Stimulated activated naive CD4-positive, alpha-beta T cell treated with Interleukin-2 at 50 U/mL for 16 hours (primary cell): ENCODE measurements around the gene MBD4.
"Not testable (repeated sequence)": the region's sequence is repeated elsewhere in the genome, so short reads cannot be mapped to it uniquely, and the experiment has no call there.

ENCODE experiments used
- DNase-seq: peaks from one replicate; lab custom pipeline; 2025; lab: John Stamatoyannopoulos, UW

Gene MBD4

DNA sequence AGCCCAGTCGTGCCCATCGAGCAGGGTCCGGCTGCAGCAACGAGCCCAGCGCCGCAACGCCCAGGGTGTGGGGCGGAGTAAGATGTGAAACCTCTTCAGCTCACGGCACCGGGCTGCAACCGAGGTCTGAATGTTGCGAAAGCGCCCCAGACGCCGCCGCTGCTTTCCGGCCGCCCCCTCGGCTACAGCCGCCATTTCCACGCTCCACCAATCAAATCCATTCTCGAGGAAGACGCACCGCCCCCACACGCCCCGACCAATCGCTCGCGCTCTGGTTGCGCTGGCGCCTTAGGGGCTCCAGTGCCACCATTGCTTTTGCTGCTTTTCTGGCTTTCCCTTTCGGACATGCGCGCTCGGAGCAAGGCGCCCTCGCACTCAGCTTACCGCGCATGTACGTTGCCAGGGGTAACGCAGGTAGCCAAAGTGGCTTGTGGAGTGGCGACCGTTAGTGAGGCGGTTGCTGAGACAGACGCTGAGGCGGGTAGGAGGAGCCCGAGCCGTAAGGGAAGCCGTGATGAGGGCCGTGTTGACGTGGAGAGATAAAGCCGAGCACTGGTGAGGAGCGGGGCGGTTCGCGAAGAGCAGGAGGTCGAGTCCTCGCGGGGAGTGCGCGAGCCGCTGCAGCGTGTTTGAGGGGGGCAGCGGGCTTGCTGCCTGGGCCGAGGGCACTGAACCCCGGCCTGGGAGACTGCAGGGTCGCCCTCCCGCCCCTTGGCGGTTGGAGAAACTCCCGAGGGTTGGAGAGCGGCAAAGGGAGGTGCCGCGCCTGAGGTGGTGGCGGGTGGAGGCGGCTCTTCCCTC lies at the start of gene MBD4, which contains the start of gene IFT122:
Gene MBD4, minus strand, starts transcription at position 132 of the 801 bp plus-strand sequence. Its CDS starts 115 bp downstream, at position 17.
Gene IFT122, plus strand, starts transcription at position 408 of the 801 bp plus-strand sequence. Its CDS starts 107 bp downstream, at position 515.
- peak; percentile 99 for DNase-seq

DNA sequence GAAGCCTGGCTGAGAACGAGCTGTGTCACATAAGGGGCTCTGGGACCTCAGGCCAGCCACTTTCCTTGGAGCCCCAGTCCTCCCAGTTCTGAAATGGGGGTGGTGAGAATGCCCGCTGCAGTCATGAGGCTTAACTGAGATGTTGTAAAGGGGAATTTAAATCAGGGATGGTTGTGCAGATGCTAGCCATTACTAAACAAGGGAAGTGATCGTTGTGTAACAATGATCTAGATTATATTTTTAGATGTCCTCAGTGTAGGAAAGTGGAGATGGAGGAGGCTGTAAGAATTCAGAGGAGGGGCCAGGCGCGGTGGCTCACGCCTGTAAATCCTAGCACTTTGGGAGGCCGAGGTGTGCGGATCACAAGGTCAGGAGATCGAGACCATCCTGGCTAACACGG lies 49.5 kb upstream of the MBD4 start:
- DNase-seq: not testable (repeated sequence)

DNA sequence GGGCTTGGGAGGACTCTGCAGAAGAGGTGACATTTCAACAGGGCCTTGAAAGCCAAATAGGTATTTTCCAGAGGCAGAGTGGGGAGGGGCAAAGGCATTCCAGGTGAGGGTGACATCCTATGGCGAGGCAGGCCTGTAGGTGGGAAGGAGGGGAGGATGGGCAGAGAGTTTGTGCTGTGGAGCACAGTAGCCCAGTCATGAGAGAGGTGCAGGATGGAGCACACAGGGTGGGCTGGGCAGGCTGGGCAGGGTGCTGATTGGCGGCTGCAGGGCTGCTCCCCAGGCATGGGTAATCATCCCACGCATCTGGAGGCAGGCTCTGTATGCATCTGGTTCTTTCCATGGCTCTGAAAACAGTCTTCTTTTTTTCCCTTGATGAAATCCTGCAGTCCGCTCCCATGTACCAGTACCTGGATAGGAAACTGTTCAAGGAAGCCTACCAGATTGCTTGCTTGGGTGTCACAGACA lies 48.2 kb upstream of the MBD4 start:
- not testable (repeated sequence) for DNase-seq

DNA sequence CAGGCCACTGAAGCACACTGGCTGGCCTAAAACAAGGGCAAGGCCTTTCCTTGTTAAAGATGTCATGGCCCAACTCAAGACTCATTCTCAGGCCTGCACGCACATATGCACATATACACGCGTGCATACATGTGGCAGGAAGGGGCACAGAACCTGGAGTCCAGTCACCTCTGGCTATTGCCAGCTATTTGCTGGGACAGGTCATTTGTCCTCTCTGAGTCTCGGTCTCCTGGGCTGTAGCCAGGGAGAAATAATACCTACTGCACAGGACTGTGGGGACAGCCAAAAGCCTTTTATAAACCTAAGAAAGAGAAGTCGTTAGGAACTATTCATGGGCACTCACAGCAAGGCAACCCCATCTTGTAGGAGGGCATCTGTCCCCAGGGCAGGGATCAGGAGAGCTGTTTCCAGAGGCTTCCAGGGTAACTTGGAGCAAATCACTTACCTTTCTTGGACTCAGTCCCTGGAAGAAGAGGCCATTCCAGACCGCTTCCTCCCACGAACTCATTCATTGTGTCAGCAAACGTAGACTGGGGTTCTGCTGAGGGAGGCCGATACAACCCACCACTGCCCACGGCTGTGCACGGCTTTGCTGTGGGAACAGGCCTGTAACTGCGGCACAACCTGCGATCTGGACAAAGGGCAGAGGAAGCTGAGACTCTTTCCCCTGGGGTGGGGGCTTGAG lies 47.6 kb upstream of the MBD4 start:
- no peak for DNase-seq

DNA sequence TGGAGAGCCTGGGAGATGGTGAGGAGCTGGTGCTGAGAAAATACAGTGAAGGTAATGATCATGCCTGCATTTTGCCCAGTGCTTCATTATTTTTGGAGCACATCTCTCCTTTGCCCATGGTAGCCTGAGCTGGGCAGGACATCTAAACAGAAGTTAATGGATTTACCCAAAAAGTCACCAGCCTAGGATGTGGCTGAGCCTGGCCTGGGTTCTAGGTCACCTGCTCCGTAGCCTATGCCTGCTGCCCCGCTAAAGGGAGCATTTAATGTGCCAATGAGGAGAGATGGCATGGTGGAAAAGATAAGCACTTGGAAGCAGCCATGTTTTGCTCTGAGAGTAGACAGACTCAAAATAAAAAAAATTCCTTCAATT lies 46.9 kb upstream of the MBD4 start:
- DNase-seq: no peak

DNA sequence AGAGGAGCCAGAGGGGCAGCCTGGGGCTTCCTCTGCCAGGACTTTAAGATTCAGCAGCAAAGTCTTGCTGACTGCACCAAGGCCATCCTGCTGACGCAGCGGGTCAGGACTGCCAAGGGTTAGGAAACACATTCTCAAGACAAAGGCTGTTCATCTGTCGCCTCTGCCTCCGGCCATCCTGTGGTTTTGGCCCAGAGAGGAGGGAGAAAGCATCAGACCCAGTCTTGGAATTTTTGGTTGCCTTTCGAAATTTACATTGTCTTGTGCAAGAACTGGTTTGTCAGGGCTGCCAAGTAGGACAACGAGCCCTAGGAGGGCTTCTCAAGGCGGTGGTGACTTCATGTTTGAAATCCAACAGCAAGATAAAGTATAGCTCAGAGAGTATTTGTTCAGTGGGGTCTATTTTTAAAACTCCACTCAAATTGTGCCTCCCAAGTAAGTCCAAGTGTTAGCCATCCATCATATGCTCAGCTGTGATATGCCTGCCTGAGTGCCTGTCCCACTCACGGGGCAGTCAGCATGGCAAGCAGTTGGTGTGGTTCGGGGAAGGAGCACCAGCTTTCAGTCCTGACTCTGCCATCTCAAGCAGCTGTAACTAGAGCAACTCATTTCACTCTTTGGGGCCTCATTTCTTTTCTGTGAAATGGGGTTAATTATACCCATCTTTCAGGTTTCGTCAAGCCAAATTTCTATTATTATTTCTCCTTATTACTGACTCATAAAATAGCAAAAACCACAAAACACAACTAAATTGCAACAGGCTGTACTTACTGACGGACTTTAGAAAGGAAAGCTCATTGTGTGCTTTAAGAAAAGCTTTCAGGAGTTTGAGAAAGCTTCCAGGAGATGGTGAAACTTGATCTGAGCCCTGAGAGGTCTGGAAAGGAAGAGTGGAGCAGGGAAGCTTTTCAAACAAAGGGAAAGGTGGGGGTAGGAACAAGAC lies 46.2 kb upstream of the MBD4 start:
- DNase-seq: no peak

DNA sequence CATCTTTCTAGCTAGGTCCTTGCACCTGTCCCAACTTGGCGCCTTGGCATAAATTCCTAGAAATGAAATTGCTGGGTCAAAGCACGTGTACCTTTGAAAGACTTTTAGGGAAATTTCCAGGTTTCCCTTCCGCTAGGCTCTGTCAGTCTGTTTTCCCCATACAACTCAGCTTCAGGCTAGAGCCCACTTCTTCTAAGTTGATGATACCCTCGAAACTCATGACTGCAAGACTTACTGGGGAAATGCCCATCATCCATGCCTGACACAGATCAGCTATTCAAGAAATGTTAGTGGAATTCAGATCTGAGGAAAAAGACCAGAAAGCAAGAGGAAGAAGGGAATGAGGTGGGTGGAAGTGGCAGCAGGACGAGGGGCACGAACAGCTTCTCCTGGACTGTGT lies 45.4 kb upstream of the MBD4 start:
- not testable (repeated sequence) for DNase-seq

DNA sequence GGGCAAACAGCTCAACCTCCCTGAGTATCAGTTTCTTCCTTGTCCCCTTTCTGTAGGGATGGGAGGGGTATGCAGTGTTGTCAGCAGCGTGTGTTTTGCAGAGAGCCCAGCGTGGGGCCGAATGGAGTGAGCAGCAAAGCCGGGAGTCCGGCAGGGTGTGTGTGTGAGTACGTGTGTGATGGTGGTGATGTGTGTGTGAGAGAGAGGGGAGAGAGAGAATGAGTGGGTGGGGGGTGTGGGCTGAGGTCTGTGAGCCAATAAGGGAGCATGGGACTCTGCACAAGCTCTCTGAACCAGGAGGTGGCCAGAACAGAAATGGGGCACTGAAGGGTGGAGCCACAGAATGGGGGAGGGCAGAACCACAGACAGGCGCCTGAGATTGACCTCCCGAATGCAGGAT lies 44.1 kb upstream of the MBD4 start:
- no peak for DNase-seq

DNA sequence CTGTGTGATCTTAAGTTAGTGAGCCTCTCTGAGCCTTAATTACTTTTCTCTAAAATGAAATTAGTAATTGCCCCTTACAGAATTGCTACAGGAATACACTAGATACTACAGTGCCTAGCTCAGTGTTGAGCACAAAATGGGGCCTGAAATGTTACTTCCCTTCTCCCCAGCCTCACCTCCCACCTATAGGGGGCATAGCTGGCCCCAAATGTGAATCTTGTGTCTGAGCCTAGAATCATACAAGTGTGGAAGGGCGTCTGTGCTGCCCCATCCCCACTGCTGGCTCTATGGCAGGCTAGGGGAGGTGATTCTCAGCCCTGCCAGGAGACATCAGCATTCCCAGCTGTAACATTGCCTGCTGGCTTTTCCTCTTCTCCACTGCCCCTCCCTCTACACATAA lies 43.0 kb upstream of the MBD4 start:
- no peak for DNase-seq

DNA sequence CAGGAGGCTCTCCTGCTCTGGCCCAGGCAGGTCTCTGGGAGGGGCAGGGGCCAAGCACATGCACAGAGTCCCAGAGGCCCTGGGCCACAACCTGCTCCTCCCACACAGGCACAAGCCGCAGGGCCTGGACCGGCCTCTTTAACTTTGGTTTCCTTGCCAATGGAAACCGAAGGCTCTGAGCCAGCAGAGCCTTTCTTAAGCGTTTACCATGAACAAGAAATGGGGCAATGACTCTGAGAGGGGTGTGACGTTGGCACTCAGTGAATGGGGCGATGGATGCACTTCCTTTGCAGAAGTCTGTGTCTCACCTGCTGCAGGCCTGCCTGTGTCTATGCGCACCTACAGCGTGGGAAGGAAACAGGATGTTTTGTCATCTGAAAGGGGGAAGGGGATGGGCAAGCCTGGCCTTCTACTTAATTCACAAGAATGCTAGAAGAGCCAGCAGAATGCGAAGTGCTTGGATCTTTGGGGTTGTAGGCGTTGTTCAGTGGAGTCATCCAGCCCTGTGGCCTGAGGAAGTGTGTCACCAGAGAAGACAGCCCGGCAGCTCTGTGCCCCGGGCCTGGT lies 42.1 kb upstream of the MBD4 start:
- DNase-seq: peak; percentile 15

DNA sequence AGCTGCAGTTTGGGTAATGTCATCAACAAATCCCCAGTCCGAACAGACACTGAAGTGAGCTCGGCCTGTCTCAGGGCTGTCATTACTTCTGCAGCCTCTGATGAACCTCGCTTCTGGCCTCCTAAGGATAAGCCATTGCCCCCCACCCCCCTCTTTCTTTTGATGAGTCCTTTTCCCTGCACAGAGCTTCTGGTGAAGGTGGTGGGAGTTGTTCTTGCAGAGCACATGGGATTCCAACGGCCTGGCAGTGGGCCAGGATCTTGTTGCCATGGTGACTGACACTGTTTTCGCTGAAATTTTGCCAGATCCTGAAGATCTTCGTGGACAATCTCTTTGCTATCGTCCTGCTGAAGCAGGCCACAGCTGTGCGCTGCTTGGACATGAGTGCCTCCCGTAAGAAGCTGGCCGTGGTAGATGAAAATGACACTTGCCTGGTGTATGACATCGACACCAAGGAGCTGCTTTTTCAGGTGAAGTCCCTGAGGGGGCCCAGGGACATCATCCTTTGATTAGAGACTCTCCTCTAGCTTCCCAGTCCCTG lies 41.5 kb upstream of the MBD4 start:
- not testable (repeated sequence) for DNase-seq

DNA sequence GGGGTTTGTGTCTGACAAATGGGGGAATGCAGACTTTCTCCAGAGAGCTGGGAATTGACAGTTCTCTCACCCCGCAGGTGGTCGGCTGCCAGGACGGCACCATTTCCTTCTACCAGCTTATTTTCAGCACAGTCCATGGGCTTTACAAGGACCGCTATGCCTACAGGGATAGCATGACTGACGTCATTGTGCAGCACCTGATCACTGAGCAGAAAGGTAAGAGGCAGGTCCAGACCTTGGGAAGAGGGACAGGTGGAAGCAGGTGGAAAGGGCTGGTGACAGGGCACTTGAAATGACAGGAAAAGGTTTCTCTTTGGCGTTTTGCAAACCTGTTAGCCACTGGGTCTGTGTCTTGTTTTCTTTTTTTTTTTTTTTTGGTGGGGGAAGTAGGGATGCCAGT lies 36.8 kb upstream of the MBD4 start:
- no peak for DNase-seq

DNA sequence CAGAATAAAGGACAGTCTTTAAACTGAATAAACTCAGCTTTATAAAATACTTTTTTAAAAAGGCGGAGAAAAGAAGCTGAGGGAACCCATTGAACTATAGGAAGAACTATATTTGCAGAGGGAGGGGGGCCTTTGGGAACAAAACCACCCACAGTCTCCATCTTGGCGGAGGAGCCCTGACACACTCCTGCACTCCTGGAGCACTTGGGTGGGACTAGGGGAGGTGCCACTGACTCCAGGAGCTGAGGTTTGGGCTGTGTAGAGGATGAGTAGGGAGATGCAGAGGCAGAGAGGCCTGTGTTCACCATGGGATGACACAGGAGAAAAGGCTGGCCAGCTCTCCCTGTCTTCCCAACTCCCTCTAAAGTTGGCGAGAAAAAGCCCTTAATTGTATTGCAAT lies 36.1 kb upstream of the MBD4 start:
- DNase-seq: no peak

DNA sequence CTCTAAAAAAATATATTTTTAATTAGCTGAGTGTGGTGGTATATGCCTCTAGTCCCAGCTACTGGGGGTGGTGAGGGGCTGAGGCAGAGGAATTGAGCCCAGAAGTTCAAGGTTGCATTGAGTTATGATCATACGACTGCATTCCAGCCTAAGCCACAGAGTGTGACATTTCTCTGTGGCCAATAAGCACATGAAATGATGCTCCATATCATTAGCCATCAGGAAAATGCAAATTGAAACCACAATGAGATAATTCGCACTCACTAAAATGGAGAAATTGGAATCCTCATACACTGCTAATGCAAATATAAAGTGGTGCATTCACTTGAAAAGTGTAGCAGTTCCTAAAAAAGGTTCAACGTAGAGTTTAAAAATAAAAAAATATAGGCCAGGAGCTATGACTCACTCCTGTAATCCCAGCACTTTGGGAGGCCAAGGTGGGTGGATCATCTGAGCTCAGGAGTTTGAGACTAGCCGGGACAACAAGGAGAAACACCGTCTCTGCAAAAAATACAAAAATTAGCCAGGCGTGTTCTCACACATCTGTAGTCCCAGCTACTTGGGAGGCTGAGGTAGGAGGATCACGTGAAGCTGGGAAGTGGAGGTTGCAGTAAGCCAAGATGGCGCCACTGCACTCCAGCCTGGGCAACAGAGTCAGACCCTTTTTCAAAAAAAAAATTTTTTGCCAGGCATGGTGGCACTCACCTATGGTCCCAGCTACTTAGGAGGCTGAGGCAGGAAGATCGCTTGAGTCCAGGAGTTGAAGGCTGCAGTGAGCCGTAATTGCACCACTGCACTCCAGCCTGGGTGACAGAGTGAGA lies 35.4 kb upstream of the MBD4 start:
- no peak for DNase-seq

DNA sequence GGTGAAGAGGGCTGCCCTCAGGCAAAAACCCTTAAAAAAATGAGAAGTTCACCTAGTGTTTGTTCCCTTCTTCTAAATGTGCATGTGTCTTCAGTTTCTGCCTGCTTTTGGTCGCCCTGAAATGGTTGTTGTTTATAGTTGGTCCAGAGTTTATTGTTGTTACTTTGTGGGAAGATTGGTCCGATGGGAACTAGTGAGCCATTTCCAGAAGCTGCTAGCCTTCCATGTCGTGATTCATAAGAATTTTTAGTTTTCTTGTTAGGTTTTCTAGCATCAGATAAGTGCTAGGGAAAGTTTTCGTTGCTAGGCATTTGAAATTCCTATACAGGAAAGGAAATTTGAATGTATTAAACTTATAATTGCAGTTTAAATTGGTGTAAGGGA lies 34.0 kb upstream of the MBD4 start:
- no peak for DNase-seq

DNA sequence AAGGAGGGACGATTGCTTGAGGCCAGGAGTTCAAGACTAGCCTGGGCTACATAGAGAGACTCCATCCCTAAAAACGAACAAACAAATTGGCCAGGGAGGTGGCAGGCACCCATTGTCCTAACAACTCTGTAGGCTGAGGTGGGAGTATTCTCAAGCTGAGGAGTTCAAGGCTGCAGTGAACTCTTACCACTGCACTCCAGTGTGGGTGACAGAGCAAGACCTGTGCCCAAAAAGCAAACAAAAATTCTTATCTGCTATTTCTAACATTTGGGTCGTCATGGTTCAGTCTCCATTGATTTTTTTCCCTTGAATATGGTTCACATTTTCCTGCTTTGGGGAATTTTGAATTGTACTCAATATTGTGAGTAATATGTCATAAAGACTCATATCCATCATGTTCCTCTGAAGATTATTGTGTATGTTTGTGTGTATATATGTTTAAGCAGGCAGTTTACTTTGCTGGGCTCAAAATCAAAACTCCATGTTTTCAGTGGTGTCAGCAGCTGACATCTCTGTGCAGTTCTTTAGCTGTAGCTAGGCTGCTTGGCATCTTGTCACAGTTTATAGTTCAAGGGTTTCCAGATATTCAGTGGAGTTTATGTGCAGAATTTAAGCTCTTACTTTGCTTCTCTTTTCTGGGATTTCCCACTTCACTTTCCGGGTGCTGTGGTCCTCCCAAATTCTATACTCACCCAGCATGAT lies 33.5 kb upstream of the MBD4 start:
- no peak for DNase-seq

DNA sequence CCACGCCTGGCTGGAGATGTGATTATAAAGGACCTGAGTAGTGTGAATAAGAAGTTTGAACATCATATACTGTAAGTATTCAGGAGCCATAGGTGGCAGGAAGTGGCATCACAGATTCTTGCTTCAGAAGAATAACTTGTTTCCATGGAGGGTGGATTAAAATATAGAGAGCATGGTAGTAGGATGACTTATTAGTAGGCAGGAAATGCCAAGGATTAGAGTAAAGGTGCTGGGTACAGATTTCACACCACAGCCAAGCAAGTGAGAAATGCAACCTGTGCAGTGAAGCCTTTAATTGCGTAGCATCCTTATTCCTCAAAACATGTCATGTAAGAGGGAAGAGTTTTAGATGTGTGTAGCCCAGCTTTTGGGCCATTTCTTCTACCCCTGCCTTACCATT lies 31.1 kb upstream of the MBD4 start:
- no peak for DNase-seq

DNA sequence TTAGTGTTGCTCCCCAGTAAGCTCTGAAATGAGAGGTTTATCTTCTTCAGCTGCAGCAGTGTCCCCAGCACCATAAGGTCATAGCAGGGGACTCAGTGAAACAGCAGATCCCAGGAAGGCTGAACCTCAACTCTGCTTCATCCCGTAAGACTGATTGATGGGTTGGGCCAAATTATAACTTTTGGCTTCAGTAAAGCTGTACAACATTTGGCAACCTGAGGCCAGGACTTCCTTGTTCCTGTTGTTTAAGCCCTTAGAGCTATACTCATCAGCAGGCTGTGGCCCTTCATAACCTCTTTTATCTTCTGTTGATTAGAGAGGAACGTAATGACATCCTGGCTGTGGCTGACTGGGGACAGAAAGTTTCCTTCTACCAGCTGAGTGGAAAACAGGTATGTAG lies 29.3 kb upstream of the MBD4 start:
- DNase-seq: no peak

DNA sequence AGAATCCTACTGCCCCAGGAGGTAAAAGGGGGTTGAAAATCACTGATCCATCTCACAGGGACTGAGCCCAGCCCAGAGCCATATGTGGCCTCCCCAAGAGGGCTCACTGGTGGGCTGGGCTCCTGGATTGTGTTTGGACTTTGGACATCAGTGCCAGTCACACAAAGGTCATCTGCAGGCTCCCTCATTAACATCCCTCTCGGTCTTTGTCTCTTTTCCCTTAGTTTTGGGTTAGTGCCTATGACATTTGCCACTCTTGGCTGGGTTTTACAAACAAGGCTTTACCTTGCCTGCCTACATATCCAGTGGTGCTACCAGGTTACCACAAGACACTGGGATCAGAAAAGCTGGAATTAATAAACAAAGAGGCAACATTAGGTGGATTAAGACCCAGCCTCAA lies 28.2 kb upstream of the MBD4 start:
- no peak for DNase-seq

DNA sequence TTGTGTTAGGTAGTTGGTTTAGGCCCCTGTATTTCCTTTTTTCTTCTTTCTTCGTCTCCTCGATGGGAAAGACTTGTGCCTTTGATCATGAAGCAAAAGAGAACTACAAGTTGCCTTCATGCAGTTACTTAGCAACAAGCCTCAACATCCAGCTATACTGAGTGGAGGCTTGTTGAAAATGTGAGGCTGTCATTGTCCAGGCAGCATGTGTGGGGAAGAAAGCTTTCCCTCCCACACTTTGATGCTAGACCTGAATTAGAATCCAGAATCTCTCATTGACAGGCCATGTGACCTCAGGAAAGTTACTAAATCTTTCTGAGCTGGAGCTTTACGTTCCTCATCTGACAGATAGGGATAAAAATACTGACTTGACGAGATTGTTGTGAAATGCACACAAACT lies 24.0 kb upstream of the MBD4 start:
- no peak for DNase-seq
